OCI-LY1 (cell line): ENCODE data around the gene ARHGAP10.

Experiments
- H2AFZ ChIP-seq: fragments of 200-600 bp; sonication (generic), shearing (Covaris generic); 2 replicates; pipeline ENCODE4 v1.6.0; 2014; ENCODE audit warnings: antibody characterized with exemption, mild to moderate bottlenecking, low read length
- H3F3A ChIP-seq: fragments of 200-600 bp; sonication (generic), shearing (Covaris generic); 2 replicates; pipeline ENCODE4 v1.6.0; 2014; ENCODE audit warnings: mild to moderate bottlenecking, antibody characterized with exemption, low read length, moderate library complexity; ENCODE audit not compliant: insufficient read depth
- H3K27ac ChIP-seq: fragments of 200-600 bp; sonication (generic); 2 replicates; pipeline ENCODE4 v1.5.1; 2014; ENCODE audit warnings: low read length, mixed run types, mild to moderate bottlenecking, low read depth; ENCODE audit not compliant: poor library complexity, severe bottlenecking
- H3K27me3 ChIP-seq: fragments of 200-600 bp; sonication (generic); 2 replicates; pipeline ENCODE4 v1.6.0; 2014; ENCODE audit warnings: antibody characterized with exemption, mild to moderate bottlenecking, low read length, moderate library complexity; ENCODE audit not compliant: insufficient read depth
- H3K36me3 ChIP-seq: fragments of 200-600 bp; sonication (generic); 2 replicates; pipeline ENCODE4 v1.6.1; 2014; ENCODE audit warnings: mild to moderate bottlenecking, antibody characterized with exemption, low read length, moderate library complexity, mixed read lengths; ENCODE audit not compliant: insufficient read depth
- H3K4me1 ChIP-seq: fragments of 200-600 bp; sonication (generic); 2 replicates; pipeline ENCODE4 v1.5.1; 2014; ENCODE audit warnings: mild to moderate bottlenecking, low read length, moderate library complexity; ENCODE audit not compliant: insufficient read depth, severe bottlenecking
- H3K4me2 ChIP-seq: fragments of 200-600 bp; sonication (generic), shearing (Covaris generic); 2 replicates; pipeline ENCODE4 v1.6.1; 2014; ENCODE audit warnings: low read length
- H3K4me3 ChIP-seq: fragments of 200-600 bp; sonication (generic); 2 replicates; pipeline ENCODE4 v1.5.1; 2014; ENCODE audit warnings: low read length, low read depth, mild to moderate bottlenecking, mixed read lengths; ENCODE audit not compliant: poor library complexity, severe bottlenecking
- H3K79me2 ChIP-seq: fragments of 200-600 bp; shearing (Covaris generic); 2 replicates; pipeline ENCODE4 v1.6.1; 2016; ENCODE audit warnings: mixed run types, low read length, mixed read lengths; ENCODE audit not compliant: insufficient read depth
- H3K9ac ChIP-seq: fragments of 200-600 bp; sonication (generic), shearing (Covaris generic); 2 replicates; pipeline ENCODE4 v1.6.1; 2014; ENCODE audit warnings: mild to moderate bottlenecking, low read length, mixed read lengths
- H3K9me2 ChIP-seq: fragments of 200-600 bp; sonication (generic), shearing (Covaris generic); 2 replicates; pipeline ENCODE4 v1.6.1; 2014; ENCODE audit warnings: low read depth, mild to moderate bottlenecking, low read length, mixed read lengths
- H3K9me3 ChIP-seq: fragments of 200-600 bp; shearing (Covaris generic); 2 replicates; pipeline ENCODE4 v1.6.1; 2014; ENCODE audit warnings: low read length, mixed read lengths
- H4K20me1 ChIP-seq: fragments of 200-600 bp; sonication (generic), shearing (Covaris generic); 2 replicates; pipeline ENCODE4 v1.6.0; 2016; ENCODE audit warnings: mild to moderate bottlenecking, low read length; ENCODE audit not compliant: insufficient read depth
- EZH2 ChIP-seq: fragments of 200-600 bp; sonication (generic), shearing (Covaris generic); IDR thresholded peaks from 2 replicates; pipeline ENCODE4 v1.8.0; 2017; ENCODE audit warnings: borderline replicate concordance, mixed run types, mild to moderate bottlenecking, antibody characterized with exemption, low read length, moderate library complexity, mixed read lengths
- TF ChIP-seq, protein P1 (sequence below): fragments of 200-600 bp; sonication (generic), shearing (Covaris generic); IDR thresholded peaks from 2 replicates; pipeline ENCODE4 v1.5.1; 2017; ENCODE audit warnings: mild to moderate bottlenecking, antibody characterized with exemption, low read length, moderate library complexity, mixed read lengths

The ARHGAP10 gene

GRCh38 chr4:147929746-147930145, 197.9 kb downstream of the ARHGAP10 start:
- Histone ChIP-seq H3K36me3 (no peaks in the 10 kb centered on the region), H4K20me1 (no peaks in the 10 kb centered on the region), H2AFZ (no peak overlapping the region), H3K27ac (no peak overlapping the region), H3K4me1 (no peaks in the 10 kb centered on the region), H3K4me2 (no peak overlapping the region), H3F3A (no peaks in the 10 kb centered on the region), H3K79me2 (no peaks in the 10 kb centered on the region), H3K27me3 (no peaks in the 10 kb centered on the region), H3K4me3 (no peak overlapping the region), H3K9me3 (no peaks in the 10 kb centered on the region), H3K9ac (no peak overlapping the region), H3K9me2 (no peaks in the 10 kb centered on the region)
- TF ChIP-seq EZH2, result no peak

DNA sequence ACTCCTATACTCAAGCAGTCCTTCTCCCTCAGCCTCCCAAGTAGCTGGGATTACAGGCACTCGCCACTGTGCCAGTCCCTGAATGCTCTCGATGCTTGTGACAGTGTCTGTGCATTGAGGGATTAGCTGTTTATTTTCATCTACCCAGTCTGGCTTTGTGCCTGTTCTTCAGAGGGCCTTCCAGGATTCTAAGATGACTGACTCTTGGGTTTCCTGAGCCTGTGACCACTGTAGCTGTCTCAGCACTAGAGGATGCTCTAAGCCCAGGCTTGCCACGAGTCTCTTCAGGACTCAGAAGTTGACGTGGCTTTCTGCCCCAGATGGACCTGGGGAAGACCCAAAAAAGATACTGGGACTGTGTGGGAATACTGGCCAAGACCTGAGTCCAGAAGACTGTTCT, 201.4 kb downstream of the ARHGAP10 start:
- no peaks in the 10 kb centered on the region for H3K36me3 ChIP-seq
- H3K4me1 ChIP-seq, result no peaks in the 10 kb centered on the region
- no peak overlapping the region for H3K9ac ChIP-seq
- no peaks in the 10 kb centered on the region for H3K27me3 ChIP-seq
- no peak overlapping the region for H3K4me2 ChIP-seq
- no peaks in the 10 kb centered on the region for H3K9me2 ChIP-seq
- no peaks in the 10 kb centered on the region for H3F3A ChIP-seq
- no peaks in the 10 kb centered on the region for H4K20me1 ChIP-seq
- no peak overlapping the region for H3K4me3 ChIP-seq
- no peak overlapping the region for H2AFZ ChIP-seq
- H3K9me3 ChIP-seq, result no peaks in the 10 kb centered on the region
- H3K27ac ChIP-seq, result no peak overlapping the region
- no peaks in the 10 kb centered on the region for H3K79me2 ChIP-seq
- TF ChIP-seq, protein P1, sequence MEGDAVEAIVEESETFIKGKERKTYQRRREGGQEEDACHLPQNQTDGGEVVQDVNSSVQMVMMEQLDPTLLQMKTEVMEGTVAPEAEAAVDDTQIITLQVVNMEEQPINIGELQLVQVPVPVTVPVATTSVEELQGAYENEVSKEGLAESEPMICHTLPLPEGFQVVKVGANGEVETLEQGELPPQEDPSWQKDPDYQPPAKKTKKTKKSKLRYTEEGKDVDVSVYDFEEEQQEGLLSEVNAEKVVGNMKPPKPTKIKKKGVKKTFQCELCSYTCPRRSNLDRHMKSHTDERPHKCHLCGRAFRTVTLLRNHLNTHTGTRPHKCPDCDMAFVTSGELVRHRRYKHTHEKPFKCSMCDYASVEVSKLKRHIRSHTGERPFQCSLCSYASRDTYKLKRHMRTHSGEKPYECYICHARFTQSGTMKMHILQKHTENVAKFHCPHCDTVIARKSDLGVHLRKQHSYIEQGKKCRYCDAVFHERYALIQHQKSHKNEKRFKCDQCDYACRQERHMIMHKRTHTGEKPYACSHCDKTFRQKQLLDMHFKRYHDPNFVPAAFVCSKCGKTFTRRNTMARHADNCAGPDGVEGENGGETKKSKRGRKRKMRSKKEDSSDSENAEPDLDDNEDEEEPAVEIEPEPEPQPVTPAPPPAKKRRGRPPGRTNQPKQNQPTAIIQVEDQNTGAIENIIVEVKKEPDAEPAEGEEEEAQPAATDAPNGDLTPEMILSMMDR, result peak; percentile 46
- TF ChIP-seq EZH2, result no peak

DNA sequence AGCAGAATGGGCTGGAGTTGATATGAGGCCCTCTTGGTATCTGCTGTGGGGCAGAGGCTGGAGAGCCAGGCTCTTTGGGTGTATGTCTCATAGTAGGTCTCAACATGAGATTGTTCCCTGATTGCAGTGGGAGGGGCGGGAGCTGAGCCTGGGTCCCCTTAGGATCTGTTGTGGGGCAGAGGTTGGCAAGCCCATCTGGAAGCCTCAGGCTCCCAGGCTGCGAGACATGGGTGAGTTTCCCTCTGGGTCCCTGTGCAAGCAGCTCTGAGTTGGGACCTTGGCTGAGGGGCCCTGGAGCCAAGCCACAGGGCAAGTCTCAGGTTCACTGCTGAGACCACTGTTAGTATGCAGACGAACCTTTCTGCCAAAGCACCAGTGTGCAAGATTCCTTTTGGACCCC, 201.9 kb downstream of the ARHGAP10 start:
- Histone ChIP-seq H3K4me2 (no peak overlapping the region), H2AFZ (no peak overlapping the region), H3K9me2 (no peaks in the 10 kb centered on the region), H3F3A (no peaks in the 10 kb centered on the region), H3K9ac (no peak overlapping the region), H3K4me1 (no peaks in the 10 kb centered on the region), H3K9me3 (no peaks in the 10 kb centered on the region), H3K27ac (no peak overlapping the region), H3K79me2 (no peaks in the 10 kb centered on the region), H4K20me1 (no peaks in the 10 kb centered on the region), H3K4me3 (no peak overlapping the region), H3K27me3 (no peaks in the 10 kb centered on the region), H3K36me3 (no peaks in the 10 kb centered on the region)
- TF ChIP-seq, protein P1, result no peak
- no peak for TF ChIP-seq EZH2

DNA sequence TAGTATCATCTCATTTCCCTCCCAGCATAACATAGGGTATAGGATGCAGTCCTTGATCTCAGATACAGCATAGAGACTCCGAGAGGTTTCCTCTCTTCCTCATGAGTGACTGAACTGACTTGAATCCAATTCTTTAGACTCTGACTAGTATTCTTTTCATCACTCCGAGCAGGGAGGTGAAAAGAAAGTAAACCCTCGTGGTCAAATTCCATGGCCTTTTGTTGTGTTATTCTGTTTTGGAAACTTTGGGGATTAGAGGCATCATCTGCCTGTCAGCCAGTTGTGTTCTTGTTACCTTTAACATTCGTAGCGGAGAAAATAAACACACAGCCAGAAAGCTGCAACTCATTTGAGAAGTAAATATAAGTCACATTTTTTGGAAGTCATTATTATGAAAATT, 206.6 kb downstream of the ARHGAP10 start:
- Histone ChIP-seq H3F3A (no peaks in the 10 kb centered on the region), H3K36me3 (no peaks in the 10 kb centered on the region), H3K27ac (no peak overlapping the region), H3K9me3 (no peaks in the 10 kb centered on the region), H3K4me3 (no peak overlapping the region), H3K9me2 (no peaks in the 10 kb centered on the region), H2AFZ (no peak overlapping the region), H3K4me1 (peaks cover 18% of the 10 kb centered on the region), H3K4me2 (no peak overlapping the region), H4K20me1 (no peaks in the 10 kb centered on the region), H3K27me3 (no peaks in the 10 kb centered on the region), H3K9ac (no peak overlapping the region), H3K79me2 (no peaks in the 10 kb centered on the region)
- TF ChIP-seq, protein P1, result no peak
- no peak for TF ChIP-seq EZH2
